ENCODE results near the gene SERPINA12. TPM values are rescaled to one million over a fixed set of nuclear protein-coding genes. Genes with fewer than 3 reads are reported as not detected.

The SERPINA12 gene
- total RNA-seq, 1 donor from 2014 or later, result not detected

DNA sequence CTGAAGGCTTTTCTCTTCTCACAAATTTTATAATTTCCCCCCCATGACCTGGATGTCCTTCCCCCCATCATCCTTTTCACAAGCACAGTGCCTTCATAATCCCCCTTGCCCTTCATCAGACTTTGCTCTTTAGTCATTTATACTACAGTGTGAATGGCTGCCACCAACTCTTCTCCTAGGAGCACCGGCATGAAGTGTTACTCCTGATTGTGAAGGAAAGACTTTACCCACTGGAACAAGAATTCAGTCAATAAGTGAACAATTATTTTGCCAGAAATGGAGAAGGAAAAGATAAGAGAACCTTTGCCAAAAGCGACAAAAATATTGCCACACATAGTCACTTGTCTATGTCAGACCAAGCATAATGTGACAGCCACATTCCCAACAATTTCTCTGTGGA is 38.2 kb downstream of the SERPINA12 start:
- H3K4me1 Mint-ChIP-seq, result peaks cover 22% of the 10 kb centered on the region
- H3K36me3 Mint-ChIP-seq (ENCODE audit: low read depth), result peaks cover 2% of the 10 kb centered on the region
- DNase-seq, result no peak
- ChIA-PET CTCF (no interaction called here), POLR2A (no interaction called here)
- peaks cover 3% of the 10 kb centered on the region for H3K27me3 Mint-ChIP-seq
- peaks cover 3% of the 10 kb centered on the region for H3K9me3 Mint-ChIP-seq
- H3K4me3 Mint-ChIP-seq, result no peak overlapping the region
- no peak for ATAC-seq (ENCODE audit: low read depth)
- TF ChIP-seq, protein P1, sequence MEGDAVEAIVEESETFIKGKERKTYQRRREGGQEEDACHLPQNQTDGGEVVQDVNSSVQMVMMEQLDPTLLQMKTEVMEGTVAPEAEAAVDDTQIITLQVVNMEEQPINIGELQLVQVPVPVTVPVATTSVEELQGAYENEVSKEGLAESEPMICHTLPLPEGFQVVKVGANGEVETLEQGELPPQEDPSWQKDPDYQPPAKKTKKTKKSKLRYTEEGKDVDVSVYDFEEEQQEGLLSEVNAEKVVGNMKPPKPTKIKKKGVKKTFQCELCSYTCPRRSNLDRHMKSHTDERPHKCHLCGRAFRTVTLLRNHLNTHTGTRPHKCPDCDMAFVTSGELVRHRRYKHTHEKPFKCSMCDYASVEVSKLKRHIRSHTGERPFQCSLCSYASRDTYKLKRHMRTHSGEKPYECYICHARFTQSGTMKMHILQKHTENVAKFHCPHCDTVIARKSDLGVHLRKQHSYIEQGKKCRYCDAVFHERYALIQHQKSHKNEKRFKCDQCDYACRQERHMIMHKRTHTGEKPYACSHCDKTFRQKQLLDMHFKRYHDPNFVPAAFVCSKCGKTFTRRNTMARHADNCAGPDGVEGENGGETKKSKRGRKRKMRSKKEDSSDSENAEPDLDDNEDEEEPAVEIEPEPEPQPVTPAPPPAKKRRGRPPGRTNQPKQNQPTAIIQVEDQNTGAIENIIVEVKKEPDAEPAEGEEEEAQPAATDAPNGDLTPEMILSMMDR (IDR thresholded peaks at IDR 0.05), result no peak
- intact Hi-C loops (cut with micrococcal nuclease), result no loop called here
- no peak overlapping the region for H3K27ac Mint-ChIP-seq

DNA sequence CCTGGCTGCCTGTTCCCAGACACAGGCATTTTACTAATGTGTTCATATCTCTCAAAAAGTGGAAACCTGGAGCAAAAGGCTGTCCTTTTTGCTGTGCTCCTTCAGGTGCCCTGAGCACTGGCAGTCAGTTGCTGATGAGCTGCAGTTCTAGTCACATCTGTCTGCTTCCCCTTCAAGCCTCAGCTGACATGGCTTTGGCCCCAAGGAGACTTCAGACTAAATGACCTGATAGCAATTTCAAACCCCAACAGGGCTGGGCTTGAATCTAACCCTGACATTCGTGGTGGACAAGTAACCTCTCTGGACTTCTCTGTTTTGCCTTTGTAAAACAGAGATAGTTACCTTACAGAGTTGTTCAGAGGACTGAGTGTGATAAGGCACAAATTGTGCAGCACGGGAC is 39.0 kb downstream of the SERPINA12 start:
- intact Hi-C loops (cut with micrococcal nuclease), result no loop called here
- Mint-ChIP-seq H3K27ac (no peak overlapping the region), H3K4me3 (no peak overlapping the region), H3K36me3 (ENCODE audit: low read depth) (peaks cover 4% of the 10 kb centered on the region), H3K9me3 (peaks cover 6% of the 10 kb centered on the region), H3K4me1 (peaks cover 22% of the 10 kb centered on the region), H3K27me3 (peaks cover 3% of the 10 kb centered on the region)
- no peak for ATAC-seq (ENCODE audit: low read depth)
- no peak for DNase-seq
- POLR2A ChIA-PET, result no interaction called here
- TF ChIP-seq, protein P1 (IDR thresholded peaks at IDR 0.05), result no peak
- CTCF ChIA-PET, result no interaction called here

- intact Hi-C loops (cut with micrococcal nuclease), result no loop called here
- no peak for ATAC-seq (ENCODE audit: low read depth)
- H3K9me3 Mint-ChIP-seq, result peaks cover 9% of the 10 kb centered on the region
Measured at GRCh38 chr14:94469261-94469660, 40.0 kb downstream of the SERPINA12 start.

GRCh38 chr14:94467728-94468520 is 41.3 kb downstream of the SERPINA12 start:
- Mint-ChIP-seq H3K4me3 (no peak overlapping the region), H3K9me3 (peaks cover 9% of the 10 kb centered on the region), H3K36me3 (ENCODE audit: low read depth) (peaks cover 6% of the 10 kb centered on the region), H3K27me3 (peaks cover 3% of the 10 kb centered on the region), H3K4me1 (peaks cover 14% of the 10 kb centered on the region), H3K27ac (no peak overlapping the region)
- intact Hi-C loops (cut with micrococcal nuclease), result no loop called here
- ChIA-PET POLR2A (no interaction called here), CTCF (interaction anchor here (0.7 to 1.8 kb wide), 2 partner anchors 18 to 19 kb away, joined by 3 to 10 read pairs; no protein-coding TSS in a partner anchor)
- DNase-seq (no peak), ATAC-seq (ENCODE audit: low read depth) (no peak)
- TF ChIP-seq, protein P1 (IDR thresholded peaks at IDR 0.05), result no peak

More at GRCh38 chr14:94469261-94469660, 40.0 kb downstream of the SERPINA12 start:
- ChIA-PET CTCF (interaction anchor here (1.8 kb wide), 1 partner anchor 17 kb away, joined by 10 read pairs; no protein-coding TSS in a partner anchor), POLR2A (no interaction called here)
- TF ChIP-seq, protein P1 (IDR thresholded peaks at IDR 0.05), result no peak
- H3K27ac Mint-ChIP-seq, result no peak overlapping the region
- H3K36me3 Mint-ChIP-seq (ENCODE audit: low read depth), result peaks cover 6% of the 10 kb centered on the region
- no peak for DNase-seq
- H3K4me3 Mint-ChIP-seq, result no peak overlapping the region
- peaks cover 3% of the 10 kb centered on the region for H3K27me3 Mint-ChIP-seq
- H3K4me1 Mint-ChIP-seq, result peaks cover 22% of the 10 kb centered on the region

DNA sequence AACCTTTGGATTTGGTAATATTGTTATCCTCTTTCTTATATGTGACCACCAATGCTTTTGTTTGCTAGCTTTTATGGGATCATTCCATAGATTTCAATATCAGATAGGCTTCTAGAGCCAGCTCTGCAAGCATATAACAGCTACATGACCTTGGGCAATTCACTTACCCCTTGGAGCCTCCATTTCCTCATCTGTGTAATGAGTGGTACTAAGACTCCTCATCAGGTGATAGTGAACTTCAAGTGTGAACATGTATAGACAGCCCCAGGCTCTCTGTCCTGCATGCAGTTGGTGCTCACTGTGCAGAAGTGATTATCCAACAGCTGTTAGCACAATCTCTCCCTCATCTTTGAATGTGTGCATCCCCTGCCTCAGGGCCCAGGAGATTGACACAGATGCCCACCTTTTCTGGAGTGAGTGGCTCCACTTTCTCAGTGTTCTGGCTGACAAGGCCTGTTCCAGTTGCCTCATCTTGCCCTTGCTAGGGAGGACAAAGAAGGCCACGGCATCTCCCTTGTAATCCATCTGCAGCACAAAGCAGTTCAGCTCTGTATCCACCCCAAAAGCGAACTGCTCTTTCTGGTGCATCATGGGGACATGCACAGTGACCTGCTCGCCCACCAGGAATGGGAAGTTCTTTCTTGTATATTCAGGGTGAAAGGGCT is 42.4 kb downstream of the SERPINA12 start:
- no peak for ATAC-seq (ENCODE audit: low read depth)
- TF ChIP-seq, protein P1 (IDR thresholded peaks at IDR 0.05), result no peak
- H3K36me3 Mint-ChIP-seq (ENCODE audit: low read depth), result peaks cover 6% of the 10 kb centered on the region
- H3K27me3 Mint-ChIP-seq, result no peaks in the 10 kb centered on the region
- POLR2A ChIA-PET, result no interaction called here
- H3K9me3 Mint-ChIP-seq, result peaks cover 9% of the 10 kb centered on the region
- DNase-seq, result no peak
- intact Hi-C loops (cut with micrococcal nuclease), result no loop called here
- H3K4me3 Mint-ChIP-seq, result no peak overlapping the region
- H3K4me1 Mint-ChIP-seq, result peaks cover 5% of the 10 kb centered on the region
- CTCF ChIA-PET, result no interaction called here
- H3K27ac Mint-ChIP-seq, result no peak overlapping the region
